Ovary (tissue), 9 donors: Measurements from ENCODE around the gene RHBDL1. TPM values are rescaled to one million over a fixed set of nuclear protein-coding genes. Genes with fewer than 3 reads are reported as not detected.

Source experiments
- DNase-seq, 5 donors: peaks; one replicate each; pipeline ENCODE4 v3.0.0-alpha.2; 2019 to 2020
- H3K27ac ChIP-seq, 2 donors: fragments of 200-600 bp; one replicate each; pipeline versions ENCODE4 v1.5.1 to v1.8.0; 2019 to 2022
- H3K27me3 ChIP-seq: fragments of 200-600 bp; one replicate; pipeline ENCODE4 v1.8.0; 2022
- H3K36me3 ChIP-seq: fragments of 200-600 bp; sonication (generic); one replicate; pipeline ENCODE4 v1.5.1; 2019
- H3K4me1 ChIP-seq: one replicate; pipeline ENCODE4 v1.8.1; 2013; ENCODE audit warnings: mild to moderate bottlenecking, moderate library complexity; ENCODE audit not compliant: insufficient read depth
- H3K4me3 ChIP-seq: fragments of 200-600 bp; sonication (generic); one replicate; pipeline ENCODE4 v1.5.1; 2017
- H3K9me3 ChIP-seq, 2 donors: fragments of 200-600 bp in 1 of 2; sonication (generic) in 1 of 2; one replicate each; pipeline versions ENCODE4 v1.5.1 to v1.8.1; 2013 to 2019; ENCODE audit warnings: mild to moderate bottlenecking in 1 of 2, moderate library complexity in 1 of 2
- CTCF ChIP-seq, 3 donors: fragments of 450-650 bp in 2 of 3; fragments of 200-600 bp in 1 of 3; IDR thresholded peaks; one replicate each; pipeline versions ENCODE4 v1.5.1 to v1.8.0; 2016 to 2022; ENCODE audit warnings: antibody characterized with exemption in 3 of 3, mild to moderate bottlenecking in 1 of 3
- EP300 ChIP-seq: sonication (generic); formaldehyde crosslinking; IDR thresholded peaks from one replicate; pipeline ENCODE4 v1.6.1; 2017; ENCODE audit warnings: antibody characterized with exemption
- POLR2A ChIP-seq: fragments of 450-650 bp; IDR thresholded peaks from one replicate; pipeline ENCODE4 v1.6.1; 2017; ENCODE audit warnings: antibody characterized with exemption, mild to moderate bottlenecking, moderate library complexity
- WGBS, 3 donors: extraction: QIAGEN DNeasy Blood & Tissue Kit in 1 of 3; methylation state at CpG; one replicate each; pipeline versions ENCODE4 v1.1.5 to v1.1.7; 2013 to 2017; 5-methylcytosine and 5-hydroxymethylcytosine counted together
- intact Hi-C, 4 donors: fragments of 100-400 bp; cut with DNase I; formaldehyde crosslinking; loops; one replicate each; pipeline versions ENCODE4 v1.11.0 to v1.15.1; 2022 to 2023
- polyA plus RNA-seq, 2 donors: library from polyadenylated mRNA; stranded (reverse); fragments of 200-250 nt in 1 of 2; fragments of 350-450 nt in 1 of 2; fragmentation: Illumina TruSeq in 1 of 2; extraction: RNeasy Lipid Tissue Mini Kit (QIAGEN cat#74804) in 1 of 2; gene quantifications; one replicate each; pipeline ENCODE4 v1.2.3, GENCODE V29; 2013 to 2014
- total RNA-seq, 7 donors: library from RNA; depleted of rRNA in 2 of 7; stranded (reverse); fragments of >200 nt in 2 of 7; fragmentation: NEBNext Ultra II Directional in 3 of 7; extraction: Animal tissue kit (Norgen Biotek cat#: 25700) in 3 of 7; gene quantifications; one replicate each; pipeline versions ENCODE4 v1.1.0 to v1.2.4, GENCODE V29; 2016 to 2023
- donor health status: DM: no; HTN: no; CAD: no; lungs with moderate emphysema.
- donor health status: DM: no; HTN: no; CAD: no.
- donor health status: Bipolar disorder and iron deficiency.
- donor health status: DM: yes; HTN: yes; CAD: no.
- donor health status: DM: no; HTN: no; CAD: no.
- donor health status: DM: yes; HTN: yes; CAD: no.

Gene RHBDL1
- total and polyA plus RNA-seq, 9 donors, result 0.50 to 4.3 (median 1.4) TPM; not detected in 1

GRCh38 chr16:679814-680624 lies 4.5 kb downstream of the RHBDL1 start, which contains the start of gene STUB1:
STUB1 (plus strand) TSS chr16:680410; CDS start chr16:680526, 116 bp downstream.
- intact Hi-C loops, result no loop called here
- TF ChIP-seq POLR2A, result peak; percentile 61
- TF ChIP-seq EP300, result no peak
- TF ChIP-seq CTCF (IDR thresholded peaks at IDR 0.05), result no peak
- no peaks in the 10 kb centered on the region for H3K36me3 ChIP-seq
- peaks cover 29% of the 10 kb centered on the region for H3K4me1 ChIP-seq
- peak; percentile 89 to 94 (median 93) for DNase-seq
- no peaks in the 10 kb centered on the region for H3K27me3 ChIP-seq
- no peaks in the 10 kb centered on the region for H3K9me3 ChIP-seq
- peak within 1 kb of the TSS; percentile 92 to 97 for H3K27ac ChIP-seq
- 0 to 1% (median 1%) methylated on average over 17 to 91 of the region's 91 CpGs for WGBS, 3 donors
- H3K4me3 ChIP-seq, result peak within 1 kb of the TSS; percentile 57

GRCh38 chr16:680625-680945 lies 5.1 kb downstream of the RHBDL1 start:
- TF ChIP-seq EP300, result no peak
- TF ChIP-seq POLR2A, result no peak
- no peak for TF ChIP-seq CTCF (IDR thresholded peaks at IDR 0.05)
- peak overlapping the region; percentile 57 for H3K4me3 ChIP-seq
- peak overlapping the region; percentile 92 to 97 for H3K27ac ChIP-seq
- DNase-seq, result peak in 1 of 5 donors; percentile 22
- WGBS, 3 donors, result 0 to 3% (median 0%) methylated on average over 16 to 38 of the region's 38 CpGs
- no peaks in the 10 kb centered on the region for H3K27me3 ChIP-seq
- intact Hi-C loops, result no loop called here
- H3K36me3 ChIP-seq, result no peaks in the 10 kb centered on the region
- peaks cover 27% of the 10 kb centered on the region for H3K4me1 ChIP-seq
- H3K9me3 ChIP-seq, result no peaks in the 10 kb centered on the region

GRCh38 chr16:680967-681745 lies 5.7 kb downstream of the RHBDL1 start:
- TF ChIP-seq EP300, result no peak
- TF ChIP-seq CTCF (IDR thresholded peaks at IDR 0.05), result no peak
- TF ChIP-seq POLR2A, result no peak
- no peaks in the 10 kb centered on the region for H3K9me3 ChIP-seq
- peak; percentile 58 to 76 (median 70) for DNase-seq
- H3K27ac ChIP-seq, result peak overlapping the region in 1 of 2 donors; percentile 97
- WGBS, 3 donors, result 40 to 47% (median 41%) methylated on average over 42 to 44 of the region's 44 CpGs
- H3K4me3 ChIP-seq, result peak overlapping the region; percentile 57
- no peaks in the 10 kb centered on the region for H3K27me3 ChIP-seq
- peaks cover 27% of the 10 kb centered on the region for H3K4me1 ChIP-seq
- no peaks in the 10 kb centered on the region for H3K36me3 ChIP-seq
- intact Hi-C loops, result no loop called here

GRCh38 chr16:681746-682427 lies 6.4 kb downstream of the RHBDL1 start:
- TF ChIP-seq POLR2A, result no peak
- Histone ChIP-seq H3K27me3 (no peaks in the 10 kb centered on the region), H3K27ac (no peak overlapping the region), H3K9me3 (no peaks in the 10 kb centered on the region), H3K4me3 (no peak overlapping the region), H3K4me1 (peaks cover 27% of the 10 kb centered on the region), H3K36me3 (no peaks in the 10 kb centered on the region)
- DNase-seq, result peak; percentile 50 to 75 (median 68)
- WGBS, 3 donors, result 65 to 76% (median 66%) methylated on average over 28 of the region's 28 CpGs
- intact Hi-C loops, result no loop called here
